ENCODE measurements around the gene GRM4.

DNA sequence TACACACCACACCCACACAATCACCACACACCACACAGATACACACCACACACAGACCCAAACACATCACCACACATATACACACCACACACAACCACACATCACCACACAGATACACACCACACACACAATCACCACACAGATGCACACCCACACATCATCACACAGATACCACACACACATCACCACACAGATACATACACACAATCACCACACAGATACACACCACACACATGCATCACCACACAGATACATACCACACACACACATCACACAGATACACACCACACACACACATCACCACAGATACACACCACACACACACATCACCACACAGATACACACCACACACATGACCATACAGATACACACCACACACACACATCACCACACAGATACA lies 73.2 kb downstream of the GRM4 start:
- TF ChIP-seq, protein P1, sequence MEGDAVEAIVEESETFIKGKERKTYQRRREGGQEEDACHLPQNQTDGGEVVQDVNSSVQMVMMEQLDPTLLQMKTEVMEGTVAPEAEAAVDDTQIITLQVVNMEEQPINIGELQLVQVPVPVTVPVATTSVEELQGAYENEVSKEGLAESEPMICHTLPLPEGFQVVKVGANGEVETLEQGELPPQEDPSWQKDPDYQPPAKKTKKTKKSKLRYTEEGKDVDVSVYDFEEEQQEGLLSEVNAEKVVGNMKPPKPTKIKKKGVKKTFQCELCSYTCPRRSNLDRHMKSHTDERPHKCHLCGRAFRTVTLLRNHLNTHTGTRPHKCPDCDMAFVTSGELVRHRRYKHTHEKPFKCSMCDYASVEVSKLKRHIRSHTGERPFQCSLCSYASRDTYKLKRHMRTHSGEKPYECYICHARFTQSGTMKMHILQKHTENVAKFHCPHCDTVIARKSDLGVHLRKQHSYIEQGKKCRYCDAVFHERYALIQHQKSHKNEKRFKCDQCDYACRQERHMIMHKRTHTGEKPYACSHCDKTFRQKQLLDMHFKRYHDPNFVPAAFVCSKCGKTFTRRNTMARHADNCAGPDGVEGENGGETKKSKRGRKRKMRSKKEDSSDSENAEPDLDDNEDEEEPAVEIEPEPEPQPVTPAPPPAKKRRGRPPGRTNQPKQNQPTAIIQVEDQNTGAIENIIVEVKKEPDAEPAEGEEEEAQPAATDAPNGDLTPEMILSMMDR (IDR thresholded peaks at IDR 0.05) = no peak
- TF ChIP-seq POLR2A (IDR thresholded peaks at IDR 0.05) = no peak
